HG03432 (cell line): Measurements from ENCODE around the gene ZNF212.
"Not testable (repeated sequence)": the region's sequence is repeated elsewhere in the genome, so short reads cannot be mapped to it uniquely, and the experiment has no call there.

Source experiments
- ATAC-seq: cut with Tn5 transposase; IDR thresholded peaks from one replicate; pipeline ENCODE4 v1.9.1; 2021; ENCODE audit warnings: mild to moderate bottlenecking, moderate library complexity; ENCODE audit not compliant: unreplicated experiment

The ZNF212 gene

GRCh38 chr7:149251518-149251917 lies 12.1 kb downstream of the ZNF212 start:
- ATAC-seq, result not testable (repeated sequence)

DNA sequence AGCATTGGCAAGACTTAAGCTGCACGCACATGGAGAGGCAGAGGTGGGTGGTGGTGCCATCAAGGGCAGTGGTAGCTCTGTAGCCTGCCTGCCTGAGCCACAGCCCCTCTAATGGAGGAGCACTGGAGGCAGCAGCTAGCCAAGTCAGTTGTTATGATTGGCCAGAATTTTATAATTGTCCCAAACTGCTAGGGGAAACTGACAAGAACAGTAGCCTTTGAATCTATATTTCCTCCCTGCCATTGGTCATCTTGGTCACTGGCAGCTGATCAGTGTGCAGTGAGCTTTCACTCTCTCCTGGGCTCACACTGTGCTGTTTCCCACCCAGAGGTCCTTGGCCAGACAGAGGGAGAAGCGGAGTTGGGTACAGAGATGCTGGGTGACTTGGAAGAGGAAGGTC lies 12.9 kb downstream of the ZNF212 start:
- ATAC-seq, result no peak

DNA sequence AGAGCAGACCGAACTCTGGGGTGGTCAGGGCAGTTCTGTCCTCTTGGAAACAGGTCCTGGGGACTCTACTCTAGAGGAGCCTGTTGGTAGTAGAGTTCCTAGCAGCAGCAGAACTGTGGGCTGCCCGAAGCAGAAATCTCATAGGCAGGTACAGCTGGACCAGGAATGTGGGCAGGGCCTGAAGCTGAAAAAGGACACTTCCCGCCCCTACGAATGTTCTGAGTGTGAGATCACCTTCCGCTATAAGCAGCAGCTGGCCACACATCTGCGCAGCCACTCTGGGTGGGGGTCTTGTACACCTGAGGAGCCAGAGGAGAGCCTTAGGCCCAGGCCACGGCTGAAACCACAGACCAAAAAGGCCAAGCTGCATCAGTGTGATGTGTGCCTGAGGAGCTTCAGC lies 14.2 kb downstream of the ZNF212 start:
- ATAC-seq, result no peak

DNA sequence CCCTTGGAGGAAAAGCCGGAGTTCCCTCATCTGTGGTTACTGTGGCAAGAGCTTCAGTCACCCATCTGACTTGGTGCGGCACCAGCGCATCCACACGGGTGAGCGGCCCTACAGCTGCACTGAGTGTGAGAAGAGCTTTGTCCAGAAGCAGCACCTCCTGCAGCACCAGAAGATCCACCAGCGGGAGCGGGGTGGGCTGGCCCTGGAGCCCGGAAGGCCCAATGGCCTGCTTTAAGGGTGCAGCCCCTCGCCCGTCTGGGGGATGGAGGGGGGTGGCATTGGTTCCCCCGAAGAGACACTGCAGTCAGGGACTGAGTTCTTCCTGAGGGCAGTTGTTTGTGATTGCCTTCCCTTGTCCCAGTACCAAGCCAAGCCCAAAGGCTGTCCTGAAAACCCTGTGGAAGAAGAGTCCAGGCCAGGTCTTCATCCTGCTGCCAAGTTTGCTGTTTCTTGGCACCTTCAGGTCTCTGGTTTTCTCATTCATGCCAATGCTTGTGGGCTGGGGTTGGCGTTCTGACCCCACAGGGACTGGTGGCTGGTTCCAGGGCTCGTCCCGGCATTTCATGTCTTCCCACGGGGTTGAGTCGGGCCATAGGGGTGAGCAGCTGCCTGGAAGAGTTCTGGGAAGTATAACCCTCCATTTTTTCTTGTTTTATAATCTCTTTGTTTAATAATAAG lies 14.9 kb downstream of the ZNF212 start:
- ATAC-seq, result no peak

DNA sequence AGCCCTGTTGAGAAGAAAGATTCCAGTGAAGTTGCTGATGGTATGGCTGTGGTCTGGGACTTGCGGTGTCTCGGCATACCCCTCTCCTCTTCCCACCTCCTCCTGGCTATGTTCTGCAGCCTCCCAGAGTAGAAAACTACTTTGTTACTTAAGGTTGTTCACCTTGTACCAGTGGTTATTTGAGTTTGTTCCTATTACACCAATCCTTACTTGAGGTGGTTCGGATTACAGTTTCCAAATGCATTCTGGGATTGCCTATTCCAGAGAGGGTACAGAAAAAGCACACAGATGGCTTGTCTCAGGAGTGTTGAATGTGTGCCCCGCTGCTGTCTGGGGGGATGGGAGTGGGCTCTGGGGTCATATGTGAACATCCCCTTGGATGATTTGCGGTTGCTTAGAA lies 15.7 kb downstream of the ZNF212 start:
- no peak for ATAC-seq

DNA sequence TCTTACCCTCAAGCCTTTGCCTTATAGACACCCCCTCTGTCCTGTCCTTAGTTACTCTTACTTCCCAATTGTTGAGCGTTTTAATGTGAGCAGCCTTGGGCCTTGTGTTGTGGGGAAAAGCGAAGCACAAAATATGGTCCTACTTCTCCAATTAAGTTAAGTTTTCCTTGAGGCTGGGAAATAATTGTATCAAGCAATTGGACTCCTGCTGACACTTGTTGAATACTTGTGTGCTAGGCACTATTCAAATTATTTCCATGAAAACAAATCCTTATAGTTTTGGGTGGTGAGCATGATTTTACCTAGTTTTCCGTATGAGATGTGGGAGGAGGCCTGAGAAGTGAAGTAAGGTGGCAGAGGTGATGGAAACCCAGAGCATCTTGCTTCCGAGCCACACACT lies 17.1 kb downstream of the ZNF212 start:
- ATAC-seq, result no peak

- ATAC-seq, result no peak
Observed at GRCh38 chr7:149257146-149257545, 17.7 kb downstream of the ZNF212 start.

GRCh38 chr7:149261316-149261828 lies 21.9 kb downstream of the ZNF212 start:
- no peak for ATAC-seq

GRCh38 chr7:149261829-149262617 lies 22.6 kb downstream of the ZNF212 start, which contains the start of gene ZNF783:
TSS of gene ZNF783 (plus strand) at chr7:149262196. CDS start at chr7:149262334, 138 bp downstream.
- peak; percentile 90 for ATAC-seq

GRCh38 chr7:149266451-149266850 lies 27.0 kb downstream of the ZNF212 start:
- no peak for ATAC-seq

DNA sequence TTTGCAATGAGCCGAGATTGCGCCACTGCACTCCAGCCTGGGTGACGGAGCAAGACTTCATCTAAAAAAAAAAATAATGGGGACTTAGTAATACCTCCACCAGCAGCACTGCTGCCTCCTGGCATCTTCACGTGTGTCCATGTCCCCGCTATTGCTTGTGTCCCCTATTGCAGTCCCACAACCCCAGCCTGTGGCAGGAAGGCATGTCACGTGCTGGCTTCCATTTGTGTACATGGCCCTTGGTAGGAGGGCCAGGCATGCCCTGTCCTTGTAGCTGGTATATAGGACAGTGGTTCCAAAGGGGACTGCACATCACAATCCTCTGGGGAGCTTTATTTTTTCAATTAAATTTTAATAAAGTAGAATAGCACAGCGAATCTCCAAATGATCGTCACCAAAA lies 28.3 kb downstream of the ZNF212 start:
- ATAC-seq, result no peak

- ATAC-seq, result not testable (repeated sequence)
Observed at GRCh38 chr7:149274424-149274823, 35.0 kb downstream of the ZNF212 start.

- ATAC-seq, result no peak
Observed at GRCh38 chr7:149277871-149278270, 38.4 kb downstream of the ZNF212 start.

DNA sequence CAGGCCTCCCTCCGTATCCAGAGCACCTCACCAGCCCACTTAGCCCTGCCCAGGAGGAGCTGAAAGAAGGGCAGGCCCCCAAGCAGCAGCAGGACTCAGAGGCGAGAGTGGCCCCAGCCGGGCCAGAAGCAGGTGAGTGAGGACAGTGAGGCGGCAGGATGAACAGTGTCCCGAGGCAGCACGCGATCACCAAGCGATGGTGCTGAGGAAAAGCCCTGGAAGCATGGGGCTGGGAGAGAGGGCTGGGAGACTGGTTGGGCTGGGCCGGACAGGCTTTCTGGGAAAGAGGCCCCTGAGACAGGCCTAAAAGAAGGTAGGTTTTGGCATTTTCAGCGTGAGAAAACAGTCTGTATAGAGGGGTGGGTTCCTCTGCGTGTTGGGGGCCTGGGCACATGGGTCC lies 38.9 kb downstream of the ZNF212 start:
- ATAC-seq, result no peak

DNA sequence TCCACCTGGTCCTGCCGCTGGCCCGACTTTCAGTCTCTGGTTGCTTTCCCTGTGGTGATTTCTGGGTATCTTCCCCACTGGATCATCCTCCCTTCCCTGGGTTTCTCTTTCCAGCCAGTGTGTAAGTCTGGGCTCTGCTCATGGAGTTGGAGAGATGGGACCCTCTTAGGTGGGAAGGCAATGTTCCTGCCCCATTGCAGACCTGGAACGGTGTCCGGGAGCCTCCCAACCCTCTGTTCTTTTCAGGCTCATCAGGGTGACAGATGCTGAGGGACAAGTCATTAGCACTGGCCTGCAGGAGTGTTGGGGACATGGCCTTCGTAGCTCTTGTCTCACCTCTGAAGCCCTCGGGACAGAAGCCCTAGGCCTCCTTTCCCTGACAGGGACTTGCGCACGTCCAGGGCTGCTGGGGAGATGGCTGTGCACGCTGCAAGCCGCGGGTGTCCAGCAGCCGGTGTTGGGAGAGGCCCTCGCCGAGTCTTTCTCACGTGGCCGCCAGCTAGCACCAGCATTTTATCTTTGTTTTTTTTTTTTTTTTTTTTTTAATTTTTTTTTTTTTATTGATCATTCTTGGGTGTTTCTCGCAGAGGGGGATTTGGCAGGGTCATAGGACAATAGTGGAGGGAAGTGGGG lies 39.8 kb downstream of the ZNF212 start:
- ATAC-seq, result no peak

- ATAC-seq, result no peak
Observed at GRCh38 chr7:149280151-149280550, 40.7 kb downstream of the ZNF212 start.

DNA sequence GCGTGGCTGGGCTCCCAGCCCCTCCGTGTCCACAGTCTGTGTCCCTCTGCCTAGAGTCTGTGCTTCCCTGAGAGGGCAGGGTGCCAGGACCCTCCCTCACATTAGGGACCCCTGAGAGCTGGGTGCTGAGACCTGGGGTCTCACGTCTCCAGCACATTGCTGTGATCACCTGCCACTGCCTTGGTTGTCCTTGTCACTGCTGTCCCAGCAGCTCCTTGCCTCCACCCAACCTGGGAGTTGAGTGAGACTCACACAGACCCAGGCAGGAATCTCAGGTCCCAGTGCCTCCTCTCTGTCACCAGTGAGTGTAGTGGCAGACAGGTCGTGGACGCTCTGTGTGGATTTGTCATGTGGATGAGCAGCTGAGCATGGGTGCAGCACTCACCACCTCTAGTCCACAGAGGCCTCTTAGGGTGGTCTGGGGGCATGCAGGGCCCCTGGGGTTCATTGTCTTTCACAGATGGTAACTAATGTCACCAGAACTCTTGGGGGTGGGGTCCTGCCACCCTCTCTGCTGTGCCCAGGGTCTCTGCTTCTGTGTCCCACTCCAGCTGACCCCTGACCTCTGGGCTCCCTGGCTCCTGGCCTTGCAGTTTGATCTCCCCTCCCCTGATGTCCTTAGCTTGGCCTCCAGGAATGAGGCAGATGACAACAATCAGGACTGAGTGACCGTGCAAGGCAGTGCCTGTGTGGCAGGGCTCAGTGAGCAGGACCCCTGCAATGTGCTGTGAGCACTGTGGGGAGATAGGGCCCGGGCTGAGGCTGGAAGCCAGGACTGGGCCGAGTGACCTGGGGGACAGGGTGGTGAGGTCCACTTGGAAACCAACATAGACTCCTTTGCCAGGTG lies 41.4 kb downstream of the ZNF212 start:
- no peak for ATAC-seq

DNA sequence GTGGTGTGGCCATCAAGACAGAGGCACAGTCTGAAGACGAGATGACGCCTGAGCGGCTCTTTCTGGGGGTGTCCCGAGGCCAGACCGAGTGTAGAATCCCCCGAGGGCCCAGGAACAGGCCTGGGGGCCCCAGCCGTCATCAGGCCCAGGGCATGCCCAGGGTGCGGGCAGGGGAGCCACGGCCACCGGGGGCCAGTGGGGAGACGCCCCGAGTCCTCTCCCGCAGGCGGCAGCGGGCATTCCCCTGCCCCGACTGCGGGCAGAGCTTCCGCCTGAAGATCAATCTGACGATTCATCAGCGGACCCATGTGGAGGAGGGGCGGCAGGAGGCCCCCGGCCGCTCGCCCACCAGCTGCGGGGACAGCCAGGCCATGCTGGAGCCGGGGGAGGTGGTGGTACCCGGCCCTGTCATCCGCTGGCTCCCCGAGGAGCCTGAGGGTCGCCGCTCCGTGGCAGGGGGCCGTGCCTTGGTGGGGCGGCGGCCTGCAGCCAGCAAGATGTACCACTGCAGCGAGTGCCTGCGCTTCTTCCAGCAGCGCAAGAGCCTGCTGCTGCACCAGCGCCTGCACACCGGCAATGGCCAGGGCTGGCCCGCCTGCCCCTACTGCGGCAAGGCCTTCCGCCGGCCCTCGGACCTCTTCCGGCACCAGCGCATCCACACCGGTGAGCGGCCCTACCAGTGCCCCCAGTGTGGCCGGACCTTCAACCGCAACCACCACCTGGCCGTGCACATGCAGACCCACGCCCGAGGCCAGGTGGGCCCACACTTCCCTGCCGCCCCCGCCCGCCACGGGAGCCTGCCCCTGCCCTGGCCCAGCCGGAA lies 42.3 kb downstream of the ZNF212 start:
- ATAC-seq, result no peak

- ATAC-seq, result no peak
Observed at GRCh38 chr7:149282331-149282655, 42.8 kb downstream of the ZNF212 start.

GRCh38 chr7:149283321-149283720 lies 43.9 kb downstream of the ZNF212 start:
- no peak for ATAC-seq
